Smooth muscle cell (in vitro differentiated cells): ENCODE data around the gene RPL37. TPM values are rescaled to one million over a fixed set of nuclear protein-coding genes. Genes with fewer than 3 reads are reported as not detected.

Experiments used
- DNase-seq: peaks from one replicate; lab custom pipeline; 2025; ENCODE audit not compliant: unreplicated experiment; lab: John Stamatoyannopoulos, UW
- H2AFZ ChIP-seq: fragments of 200-600 bp; sonication (generic); 2 replicates; pipeline ENCODE4 v1.6.0; 2016; ENCODE audit warnings: antibody characterized with exemption, low read depth, mild to moderate bottlenecking
- H3F3A ChIP-seq: fragments of 200-600 bp; sonication (generic); 2 replicates; pipeline ENCODE4 v1.6.0; 2017; ENCODE audit warnings: antibody characterized with exemption, low read depth
- H3K27ac ChIP-seq: fragments of 200-600 bp; sonication (generic); 2 replicates; pipeline ENCODE4 v1.5.1; 2016; ENCODE audit warnings: low read depth, mild to moderate bottlenecking
- H3K27me3 ChIP-seq: fragments of 200-600 bp; sonication (generic); 2 replicates; pipeline ENCODE4 v1.6.1; 2016; ENCODE audit warnings: low read depth, mild to moderate bottlenecking
- H3K36me3 ChIP-seq: fragments of 200-600 bp; sonication (generic); 2 replicates; pipeline ENCODE4 v1.5.1; 2016; ENCODE audit warnings: low read depth
- H3K4me1 ChIP-seq: fragments of 200-600 bp; sonication (generic); 2 replicates; pipeline ENCODE4 v1.5.1; 2016; ENCODE audit warnings: low read depth
- H3K4me2 ChIP-seq: fragments of 200-600 bp; sonication (generic); 2 replicates; pipeline ENCODE4 v1.6.0; 2016; ENCODE audit warnings: mild to moderate bottlenecking
- H3K4me3 ChIP-seq: fragments of 200-600 bp; sonication (generic); 2 replicates; pipeline ENCODE4 v1.5.1; 2016; ENCODE audit warnings: mild to moderate bottlenecking
- H3K79me2 ChIP-seq: fragments of 200-600 bp; sonication (generic); 2 replicates; pipeline ENCODE4 v1.6.0; 2016; ENCODE audit warnings: low read depth, mild to moderate bottlenecking
- H3K9ac ChIP-seq: fragments of 200-600 bp; sonication (generic); 2 replicates; pipeline ENCODE4 v1.6.0; 2016; ENCODE audit warnings: low read depth
- H3K9me3 ChIP-seq: fragments of 200-600 bp; sonication (generic); replicated peaks from 2 replicates; pipeline ENCODE4 v1.5.1; 2016; ENCODE audit warnings: low read depth
- H4K20me1 ChIP-seq: fragments of 200-600 bp; sonication (generic); 2 replicates; pipeline ENCODE4 v1.6.0; 2016; ENCODE audit warnings: low read depth
- CTCF ChIP-seq: fragments of 200-600 bp; sonication (generic); IDR thresholded peaks from 2 replicates; pipeline ENCODE4 v1.5.1; 2017; ENCODE audit warnings: borderline replicate concordance, mild to moderate bottlenecking, antibody characterized with exemption; ENCODE audit not compliant: insufficient read depth, poor library complexity, severe bottlenecking
- WGBS: methylation state at CpG from one replicate; pipeline ENCODE4 v1.1.7; 2016; ENCODE audit warnings: low lambda C conversion rate; 5-methylcytosine and 5-hydroxymethylcytosine counted together
- polyA plus RNA-seq: library from polyadenylated mRNA; unstranded; fragments of >200 nt; fragmentation: Nextera tagmentation; extraction: Ambion mirVana; gene quantifications from 2 replicates; pipeline ENCODE4 v1.2.1, GENCODE V29; 2016
- total RNA-seq: library from RNA; depleted of rRNA; stranded (reverse); fragments of >200 nt; gene quantifications from 2 replicates; pipeline ENCODE4 v1.2.3, GENCODE V29; 2014

Gene RPL37
- total and polyA plus RNA-seq, 2 experiments from 2014 or later = 228 to 594 TPM

- TF ChIP-seq CTCF = no peak
Measured at GRCh38 chr5:40823459-40823858, 11.6 kb downstream of the RPL37 start.

GRCh38 chr5:40813698-40814281 is 21.2 kb downstream of the RPL37 start:
- Histone ChIP-seq H3K27me3 (no peaks in the 10 kb centered on the region), H3K9ac (no peak overlapping the region), H3K27ac (no peak overlapping the region), H3K36me3 (no peaks in the 10 kb centered on the region), H4K20me1 (no peaks in the 10 kb centered on the region), H3K4me3 (no peak overlapping the region), H3K4me1 (no peaks in the 10 kb centered on the region), H2AFZ (no peak overlapping the region), H3F3A (no peaks in the 10 kb centered on the region), H3K4me2 (no peak overlapping the region), H3K79me2 (no peaks in the 10 kb centered on the region), H3K9me3 (no peaks in the 10 kb centered on the region)
- no peak for TF ChIP-seq CTCF
- WGBS = 85% methylated on average over 2 of the region's 2 CpGs
- DNase-seq = no peak

More at GRCh38 chr5:40823459-40823858, 11.6 kb downstream of the RPL37 start:
- no peaks in the 10 kb centered on the region for H3K27me3 ChIP-seq
- no peak for DNase-seq
- WGBS = 53% methylated on average over 1 of the region's 1 CpG
- no peak overlapping the region for H3K9ac ChIP-seq
- no peaks in the 10 kb centered on the region for H3K4me1 ChIP-seq
- H3K79me2 ChIP-seq = no peaks in the 10 kb centered on the region
- H3K27ac ChIP-seq = no peak overlapping the region
- H3K4me3 ChIP-seq = no peak overlapping the region
- no peaks in the 10 kb centered on the region for H3K9me3 ChIP-seq
- no peak overlapping the region for H2AFZ ChIP-seq
- peaks cover 14% of the 10 kb centered on the region for H3K36me3 ChIP-seq
- H3K4me2 ChIP-seq = no peak overlapping the region
- peaks cover 12% of the 10 kb centered on the region for H3F3A ChIP-seq
- peaks cover 32% of the 10 kb centered on the region for H4K20me1 ChIP-seq

- Histone ChIP-seq H3K9me3 (no peaks in the 10 kb centered on the region), H3K4me1 (no peaks in the 10 kb centered on the region), H3K9ac (no peak overlapping the region), H3K79me2 (no peaks in the 10 kb centered on the region), H3K4me2 (no peak overlapping the region), H3K4me3 (no peak overlapping the region), H3F3A (no peaks in the 10 kb centered on the region), H4K20me1 (no peaks in the 10 kb centered on the region), H3K36me3 (no peaks in the 10 kb centered on the region), H3K27ac (no peak overlapping the region), H2AFZ (no peak overlapping the region), H3K27me3 (no peaks in the 10 kb centered on the region)
- no peak for DNase-seq
- WGBS = 86% methylated on average over 1 of the region's 1 CpG
- no peak for TF ChIP-seq CTCF
Measured at GRCh38 chr5:40812125-40812524, 22.9 kb downstream of the RPL37 start.
